HG03097 (cell line): Measurements from ENCODE around the gene ARHGEF10L.

Source experiments
- ATAC-seq: cut with Tn5 transposase; IDR thresholded peaks from one replicate; pipeline ENCODE4 v1.9.1; 2021; ENCODE audit not compliant: unreplicated experiment, low FRiP score

ARHGEF10L gene

DNA sequence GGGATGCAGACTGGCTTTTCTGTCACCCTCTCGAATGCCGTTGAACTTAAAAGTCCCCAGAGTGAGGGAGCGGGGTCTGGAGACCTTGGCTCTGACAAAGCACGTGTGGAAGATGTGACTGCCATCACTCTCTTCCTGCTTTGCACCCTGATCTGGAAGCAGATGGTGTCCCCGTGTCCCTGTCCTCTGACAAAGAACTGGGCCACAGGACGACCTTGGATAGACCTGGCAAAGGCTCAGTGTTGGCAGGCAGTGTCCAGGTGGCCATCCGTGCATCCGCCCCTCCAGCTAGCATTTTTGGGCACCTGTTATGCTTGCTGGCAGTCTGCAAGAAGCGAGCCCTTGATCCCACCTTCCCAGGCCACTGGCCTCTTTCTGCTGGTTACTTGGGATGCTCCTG is 27.4 kb downstream of the ARHGEF10L start:
- no peak for ATAC-seq

DNA sequence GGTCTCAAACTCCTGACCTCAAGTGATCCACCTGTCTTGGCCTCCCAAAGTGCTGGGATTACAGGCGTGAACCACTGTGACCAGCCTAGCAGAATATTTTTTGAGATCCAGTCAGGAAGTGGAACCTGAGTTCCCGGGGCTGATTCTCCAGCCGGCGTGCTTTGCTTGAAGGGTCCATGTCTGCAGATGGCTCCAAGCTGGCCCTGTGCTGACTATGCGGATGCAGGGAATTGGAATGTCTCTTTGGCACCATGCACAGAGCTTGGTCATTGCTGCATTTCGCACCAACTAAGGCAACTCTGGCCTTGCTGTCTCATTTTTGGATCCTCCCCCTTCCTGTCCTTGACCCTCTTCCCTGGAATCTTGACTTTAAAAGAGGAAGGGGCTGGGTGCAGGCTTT is 28.1 kb downstream of the ARHGEF10L start:
- no peak for ATAC-seq

DNA sequence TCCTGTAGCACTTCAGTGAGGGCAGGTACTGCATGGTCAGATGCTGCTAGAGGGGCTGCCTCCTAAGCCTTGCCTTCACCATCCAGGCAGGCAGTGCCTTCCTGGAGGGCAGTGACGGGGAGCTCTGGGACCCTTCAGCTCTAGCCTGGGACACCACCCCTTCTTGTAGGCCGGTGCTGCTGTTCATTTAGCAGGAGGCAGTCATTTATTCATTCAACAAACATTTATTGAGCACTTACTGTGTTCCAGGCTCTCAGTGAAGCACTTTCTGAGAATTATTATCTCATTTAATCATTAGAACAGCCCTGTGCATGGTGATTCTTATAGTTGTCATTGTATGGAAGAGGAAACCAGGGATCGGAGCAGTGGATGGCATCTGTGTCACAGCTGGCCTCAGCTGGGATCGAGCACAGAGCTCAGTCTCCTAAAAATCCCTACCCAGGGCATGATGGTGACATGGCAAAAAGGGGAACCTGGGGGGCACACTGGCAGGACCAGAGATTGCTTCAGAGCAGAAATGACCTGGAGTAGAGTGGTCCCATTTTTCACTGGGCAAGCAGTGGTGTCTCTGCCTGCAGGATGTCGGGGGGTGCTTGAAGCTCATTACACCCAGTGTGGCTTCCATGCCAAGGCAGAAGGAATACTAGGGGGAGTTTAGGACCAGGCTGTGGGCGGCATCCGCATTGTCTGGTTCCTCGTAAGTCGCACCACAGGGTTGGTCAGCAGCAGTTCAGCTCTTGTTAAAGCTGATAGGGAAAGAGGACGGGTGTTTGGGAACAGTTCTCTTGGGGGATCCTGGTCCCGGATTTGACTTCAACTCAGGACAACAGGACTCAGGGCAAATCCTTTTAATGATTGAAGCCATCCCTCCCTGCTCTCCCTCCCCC is 28.8 kb downstream of the ARHGEF10L start:
- no peak for ATAC-seq

DNA sequence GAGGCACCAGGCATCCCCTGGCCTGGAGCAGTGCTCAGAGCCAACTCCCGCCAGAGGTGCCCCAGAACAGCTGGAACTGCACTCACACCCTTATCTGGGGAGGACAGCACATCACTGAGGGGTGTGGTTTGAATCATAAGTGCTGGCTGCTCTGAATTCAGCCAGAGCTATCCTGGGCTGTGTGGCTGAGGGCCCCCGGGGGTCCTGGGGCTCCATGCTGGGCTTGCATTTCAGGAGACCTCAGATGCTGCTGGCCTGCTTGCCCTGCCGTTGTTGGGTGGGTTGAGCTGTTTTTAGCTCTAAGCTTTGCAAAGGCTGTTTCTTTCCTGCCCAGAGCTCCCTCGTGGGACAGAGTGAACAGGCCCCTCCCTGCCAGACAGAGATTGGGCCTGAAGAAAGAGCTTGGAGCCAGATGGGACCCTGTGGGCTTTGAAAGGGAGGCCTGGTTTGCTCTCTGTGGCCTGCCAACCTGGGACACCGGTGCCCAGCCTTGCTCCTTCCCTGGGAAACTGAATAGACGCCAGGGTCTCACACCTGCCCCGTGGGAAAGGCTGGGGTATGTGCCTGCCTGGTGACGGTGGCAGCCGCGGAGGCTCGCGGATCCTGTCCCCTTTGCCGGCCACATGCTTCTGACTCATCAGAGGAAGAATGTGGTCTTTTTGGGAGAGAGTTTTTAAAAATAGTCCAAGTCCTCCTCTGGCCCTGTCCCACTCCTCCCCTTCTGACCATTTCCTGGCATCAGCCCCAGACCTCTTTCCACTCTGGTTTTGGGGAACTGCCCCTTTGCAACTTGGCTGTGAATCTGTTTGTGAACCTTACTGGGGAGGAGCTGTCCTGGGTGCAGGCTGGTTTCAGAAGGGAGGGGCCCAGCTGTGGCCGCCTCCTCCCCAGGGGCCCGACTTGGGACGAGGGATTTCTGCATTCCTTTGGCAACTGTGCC is 30.0 kb downstream of the ARHGEF10L start:
- ATAC-seq, result no peak

DNA sequence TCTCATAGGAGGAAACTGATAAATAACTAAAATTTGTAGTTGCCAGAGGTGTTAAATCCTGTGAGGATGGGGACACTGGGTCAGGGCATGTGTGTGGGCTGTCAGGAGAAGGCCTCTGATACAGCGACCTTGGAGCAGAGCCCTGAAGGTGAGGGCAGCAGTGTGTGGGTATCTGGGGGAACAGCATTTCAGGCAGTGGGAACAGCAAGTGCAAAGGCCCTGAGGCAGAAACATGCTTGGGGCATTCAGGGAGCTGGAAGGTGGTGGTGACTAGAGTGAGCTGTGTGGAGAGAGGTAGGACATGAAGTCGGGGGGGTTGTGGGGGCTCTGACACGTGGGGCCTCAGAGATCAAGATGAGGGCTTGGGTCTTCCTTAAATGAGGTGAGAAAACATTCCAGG is 30.7 kb downstream of the ARHGEF10L start:
- ATAC-seq, result no peak

DNA sequence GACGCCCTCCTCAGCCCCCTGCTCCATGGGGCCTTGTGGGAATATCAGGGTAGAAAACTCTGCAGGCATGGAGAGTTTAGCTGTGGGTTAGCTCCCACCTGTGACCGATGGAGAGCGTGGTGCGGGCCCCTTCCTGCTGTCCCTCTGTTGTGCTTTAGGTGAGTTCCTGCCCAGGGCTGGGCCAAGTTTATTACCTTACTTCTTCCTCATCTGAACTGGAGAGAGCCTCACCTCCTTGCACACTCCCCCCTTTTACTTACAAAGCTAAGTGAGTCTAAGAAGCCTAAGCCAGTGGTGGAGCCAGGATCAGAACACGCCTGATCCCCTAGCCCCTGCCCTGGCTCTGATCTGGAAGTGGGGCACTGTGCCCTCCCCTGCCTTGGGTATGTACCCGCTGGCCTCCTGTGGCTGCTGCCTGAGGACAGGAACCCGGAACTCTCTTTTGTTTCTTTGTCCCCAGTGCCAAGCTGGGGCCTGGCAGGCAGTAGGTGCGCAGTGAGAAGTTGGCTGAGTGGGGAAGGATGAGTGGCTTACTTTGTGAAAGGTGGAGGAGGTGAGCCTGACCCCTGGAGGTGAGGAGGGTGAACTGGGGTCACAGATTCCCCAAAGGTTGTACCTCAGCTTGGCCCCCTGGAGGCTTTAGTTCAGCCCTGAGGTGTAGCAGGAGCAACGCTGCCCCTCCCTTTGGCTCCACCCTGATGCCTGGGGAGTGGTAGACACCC is 32.9 kb downstream of the ARHGEF10L start:
- no peak for ATAC-seq

DNA sequence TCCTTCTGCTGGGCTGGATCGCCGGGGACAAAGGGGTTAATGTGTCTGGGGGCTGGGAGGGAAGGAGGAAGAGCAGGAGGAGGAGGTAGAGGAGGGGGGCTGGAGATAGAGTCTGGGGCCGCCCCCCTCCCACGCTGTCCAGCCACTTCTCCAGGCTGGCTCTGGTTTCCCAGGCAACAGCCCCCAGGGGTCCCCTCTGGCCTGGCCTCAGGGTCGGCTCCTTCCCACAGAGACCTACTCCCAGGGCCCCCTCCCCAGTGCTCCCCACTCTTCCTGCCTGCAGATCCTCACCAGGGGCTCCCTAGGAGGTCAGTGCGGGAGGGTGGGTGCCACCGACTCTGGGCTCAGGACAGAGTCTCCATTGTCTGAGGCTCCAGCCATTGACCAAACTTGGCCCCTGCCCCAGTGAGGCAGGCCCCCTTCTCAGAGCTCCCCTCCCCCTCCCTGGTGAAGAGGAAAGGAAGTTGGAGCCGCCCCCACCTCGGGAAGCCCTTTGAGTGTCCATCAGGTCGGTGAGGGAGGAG is 34.1 kb downstream of the ARHGEF10L start:
- ATAC-seq, result no peak

DNA sequence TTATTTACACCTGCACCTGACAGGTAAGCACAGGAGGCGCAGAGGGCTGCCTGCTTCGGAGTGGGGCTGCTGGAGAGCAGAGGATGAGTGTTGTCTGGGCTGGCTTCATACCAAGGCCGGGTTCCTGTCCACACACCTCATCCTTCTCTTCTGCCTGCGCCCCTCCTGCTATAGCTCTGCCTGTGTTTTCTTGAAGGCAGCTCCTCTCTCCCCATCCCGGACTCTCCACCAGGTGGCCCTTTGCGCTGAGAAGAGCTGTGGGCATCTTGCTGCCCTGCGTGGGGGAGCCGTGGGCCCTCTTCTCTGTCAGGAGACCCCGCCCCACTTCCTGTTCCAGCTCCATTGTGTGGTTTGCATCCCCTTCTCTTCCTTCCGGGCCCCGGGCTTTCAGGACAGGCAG is 35.0 kb downstream of the ARHGEF10L start:
- no peak for ATAC-seq

DNA sequence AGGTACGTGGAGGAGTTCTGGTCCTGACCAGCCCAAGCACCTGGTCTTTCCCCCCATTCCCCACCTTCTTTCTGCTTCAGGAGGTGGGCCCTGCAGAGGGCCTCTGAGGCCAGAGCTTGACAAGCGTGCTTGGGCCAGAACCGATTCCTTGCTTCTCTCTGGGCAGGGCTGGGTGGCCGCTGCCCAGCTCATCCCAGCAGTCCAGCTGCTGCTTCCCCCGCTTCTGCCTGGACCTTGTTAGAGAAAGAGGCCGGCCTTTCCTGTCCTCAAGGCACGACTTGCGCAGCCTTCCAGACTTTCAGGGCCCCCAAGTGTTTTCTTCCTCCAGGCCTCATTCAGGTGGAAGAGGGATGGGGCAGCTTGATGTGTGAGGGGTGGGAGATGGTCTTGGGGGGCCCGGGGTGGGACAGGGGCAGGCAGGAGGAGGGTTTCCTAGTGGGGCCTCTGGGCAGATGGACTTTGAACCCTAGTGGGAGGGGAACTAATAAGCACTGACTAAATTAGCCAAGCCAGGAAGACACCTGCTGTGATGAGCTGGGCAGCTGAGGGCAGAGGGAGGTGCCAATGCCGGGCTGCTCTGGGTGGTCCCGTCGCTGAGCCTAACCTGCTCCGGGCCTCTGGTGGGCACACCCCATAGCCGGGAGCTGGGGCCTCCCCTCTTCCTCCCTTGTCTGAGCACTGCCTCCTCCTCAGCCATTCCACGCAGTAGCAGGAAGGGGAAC is 36.5 kb downstream of the ARHGEF10L start:
- no peak for ATAC-seq

DNA sequence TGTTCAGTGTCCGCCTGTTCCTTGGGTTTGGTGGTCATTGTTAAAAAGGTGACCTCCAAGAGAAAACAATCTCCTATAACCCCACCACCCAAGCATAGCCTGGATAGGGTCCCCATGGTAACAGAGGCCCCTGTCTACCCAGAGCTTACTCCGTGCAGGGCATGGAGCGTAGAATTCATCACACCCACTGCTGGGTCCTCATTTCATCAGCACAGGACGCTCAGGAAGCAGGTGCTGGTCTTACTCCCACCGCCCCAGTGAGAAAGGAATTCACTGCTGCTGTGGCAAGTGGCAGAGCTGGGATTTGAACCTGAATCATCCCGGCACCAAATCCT is 37.0 kb downstream of the ARHGEF10L start:
- no peak for ATAC-seq

DNA sequence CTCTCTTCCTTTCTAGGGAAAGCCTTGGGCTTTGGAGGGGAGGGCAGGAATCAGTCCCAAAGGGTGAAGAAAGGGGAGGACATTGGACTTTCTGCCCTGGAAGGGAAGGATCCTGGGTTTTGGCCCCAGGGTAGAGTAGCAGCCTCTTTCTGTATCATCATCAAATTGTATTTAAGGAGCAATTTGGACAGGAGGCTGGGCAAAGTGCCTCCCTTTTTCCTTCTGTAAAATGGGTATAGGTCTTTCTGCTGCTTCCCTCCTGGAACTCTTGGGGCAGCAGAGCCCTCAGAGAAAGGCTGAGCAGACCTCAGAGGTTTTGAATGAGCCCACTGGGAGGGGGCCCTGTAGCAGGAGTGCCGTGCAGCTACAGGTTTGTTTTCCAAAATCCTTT is 38.4 kb downstream of the ARHGEF10L start:
- no peak for ATAC-seq

DNA sequence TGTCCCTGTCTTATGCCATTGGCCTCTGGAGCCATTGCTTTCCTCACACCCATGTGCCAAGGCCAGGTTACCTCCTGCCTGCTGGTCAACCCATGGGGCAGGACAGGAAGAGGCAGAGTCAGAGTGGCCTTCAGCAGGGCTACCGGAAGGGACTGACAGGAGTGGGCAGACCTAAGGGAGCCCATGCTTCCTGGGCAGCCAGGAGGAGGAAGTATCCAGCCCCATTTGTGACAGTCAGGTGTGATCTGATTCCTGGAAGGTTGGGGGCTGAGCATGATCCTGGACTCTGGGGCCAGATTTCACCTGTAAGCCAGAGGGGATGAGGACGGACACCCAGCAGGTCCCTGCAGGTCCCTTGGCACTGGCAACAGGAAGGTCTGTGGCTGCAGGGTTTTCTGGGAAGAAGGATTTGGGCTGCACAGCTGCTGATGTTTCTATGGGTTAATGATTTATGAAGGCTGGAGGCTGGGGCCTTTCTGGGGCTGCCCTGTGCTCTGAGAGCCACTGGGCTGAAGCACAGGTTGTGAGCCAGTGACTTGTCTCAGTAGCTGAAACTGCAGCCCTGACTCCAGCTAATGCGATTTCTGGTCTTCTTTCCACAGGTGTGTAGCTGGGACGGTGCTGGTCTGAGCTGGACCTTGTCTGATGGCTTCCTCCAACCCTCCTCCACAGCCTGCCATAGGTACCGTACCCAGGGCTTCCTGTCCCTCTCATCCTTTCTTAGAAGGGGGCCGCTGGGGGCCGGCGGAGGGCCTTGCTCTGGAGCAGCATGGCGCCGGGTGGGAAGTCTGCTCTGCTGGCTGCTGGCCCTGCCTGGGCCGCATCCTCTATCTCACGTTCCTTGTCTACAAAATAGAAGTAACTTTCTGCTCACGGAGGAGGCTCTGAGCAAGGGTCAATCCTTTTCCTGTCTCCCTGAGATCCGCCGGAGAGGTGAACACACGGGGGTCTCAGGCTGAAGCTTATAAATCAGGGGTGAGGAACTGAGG is 40.7 kb downstream of the ARHGEF10L start:
- ATAC-seq, result no peak

DNA sequence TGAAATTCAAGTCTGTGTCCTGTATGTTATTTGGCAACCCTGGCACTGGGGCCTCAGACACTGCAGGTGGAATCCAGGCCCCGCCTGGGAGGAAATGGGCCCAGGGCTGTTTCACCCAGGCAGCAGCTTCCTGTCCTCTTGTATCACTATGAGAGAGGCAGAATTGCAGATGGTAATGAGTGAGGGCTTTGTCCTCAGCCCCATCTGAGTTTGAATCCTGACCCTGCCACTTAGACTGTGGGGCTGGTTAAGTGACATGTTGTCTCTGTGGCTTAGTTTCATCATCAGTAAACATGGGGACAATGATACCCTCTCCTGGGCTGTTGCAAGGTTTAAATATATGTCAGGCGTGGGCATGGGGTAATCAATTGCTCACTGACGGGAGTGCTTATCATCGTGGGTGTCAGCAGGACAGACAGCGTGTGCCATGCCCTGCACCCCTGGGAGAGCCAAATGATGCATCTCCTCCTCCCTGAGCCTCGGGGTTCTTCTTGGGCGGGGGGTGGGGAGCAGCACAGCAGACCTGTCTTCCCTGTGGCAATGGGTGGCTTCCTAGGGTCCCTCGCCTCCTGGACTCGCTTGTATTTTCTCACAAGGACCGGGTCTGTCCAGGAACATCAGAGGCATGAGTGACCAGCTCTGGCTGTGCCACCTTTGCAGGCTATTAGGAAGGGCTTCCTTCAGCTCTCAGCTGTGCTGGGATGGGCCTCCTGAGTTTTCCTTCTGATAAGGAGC is 42.1 kb downstream of the ARHGEF10L start:
- ATAC-seq, result no peak

DNA sequence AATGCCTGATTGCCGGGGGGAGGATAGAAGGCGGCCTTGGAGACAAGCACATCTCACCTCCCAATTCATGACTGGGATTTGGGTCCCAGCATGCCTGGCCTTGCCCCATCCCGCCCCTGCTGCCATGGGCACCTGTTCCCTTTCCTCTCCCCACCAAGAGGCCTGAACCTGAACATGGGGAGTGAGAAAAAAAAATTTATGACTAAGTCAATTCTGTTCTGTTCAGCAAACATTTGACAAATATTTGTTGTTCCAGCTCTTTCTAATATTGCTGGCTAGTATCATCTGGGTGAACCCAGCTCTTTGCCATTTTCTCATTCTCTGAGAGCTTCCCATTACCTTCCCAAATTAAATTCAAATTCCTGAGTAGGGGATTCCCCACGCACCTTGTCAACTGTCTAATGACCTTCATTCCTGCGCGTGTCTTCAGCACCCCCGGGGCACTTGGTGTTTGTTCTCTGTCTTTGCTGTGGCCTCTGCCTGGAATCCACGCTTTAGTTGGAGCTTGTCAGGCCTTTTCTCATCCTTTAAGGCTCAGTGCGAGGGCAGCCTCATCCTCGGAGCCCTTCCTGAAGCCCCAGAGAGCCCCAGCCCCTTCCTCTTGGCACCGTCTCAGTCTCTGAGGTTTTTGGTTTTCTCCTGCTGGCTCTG is 42.8 kb downstream of the ARHGEF10L start:
- ATAC-seq, result no peak

DNA sequence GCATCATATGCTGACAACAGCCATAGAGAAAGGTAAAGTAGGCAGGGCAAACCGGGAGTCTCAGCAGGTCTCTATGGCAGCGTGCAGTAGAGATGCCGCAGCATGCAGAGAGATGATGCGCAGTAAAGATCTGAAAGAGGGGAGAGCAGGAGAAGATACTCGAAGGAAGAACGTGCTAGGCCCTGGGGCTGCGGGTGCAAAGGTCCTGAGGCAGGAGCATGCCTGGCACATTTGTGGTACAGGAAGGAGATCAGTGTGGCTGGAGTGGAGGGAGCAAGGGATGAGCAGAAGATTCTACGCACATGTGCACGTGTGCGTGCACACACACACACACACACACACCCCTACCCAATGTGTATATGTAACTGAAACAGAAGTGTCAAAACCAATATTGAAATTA is 45.0 kb downstream of the ARHGEF10L start:
- no peak for ATAC-seq

DNA sequence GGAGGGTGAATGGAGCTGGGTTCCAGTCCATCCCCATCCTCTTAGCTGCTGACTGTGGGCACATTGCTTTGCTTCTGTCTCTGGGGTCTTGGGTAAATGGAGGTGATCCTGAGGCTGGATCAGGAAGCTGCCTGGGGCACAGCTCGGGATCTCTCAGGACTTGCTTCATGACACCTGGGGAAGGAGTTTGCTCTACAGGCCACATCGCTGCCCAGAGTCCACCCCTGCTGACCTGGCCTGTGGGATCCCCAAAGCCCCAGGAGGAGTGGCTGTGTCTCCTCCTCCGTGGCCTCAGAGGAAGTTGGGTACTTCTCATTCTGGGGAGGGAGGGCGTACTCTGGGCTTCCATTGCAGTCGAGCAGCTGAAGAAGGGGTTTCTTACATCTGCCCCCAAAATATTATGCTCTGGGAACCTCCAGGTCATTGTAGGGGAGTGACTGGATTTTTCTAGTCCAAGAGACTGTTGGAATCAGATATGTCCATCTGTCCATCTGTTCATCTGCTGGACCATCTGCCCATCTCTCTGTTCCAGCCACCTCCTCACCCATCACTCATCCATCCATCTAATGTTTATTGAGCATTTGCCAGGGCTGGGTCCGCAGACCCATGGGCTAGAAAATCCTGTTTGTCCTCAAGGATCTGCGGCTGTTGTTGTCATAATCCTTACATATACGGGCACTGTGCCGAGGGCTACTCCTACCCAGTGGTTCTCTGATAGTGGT is 45.9 kb downstream of the ARHGEF10L start:
- no peak for ATAC-seq
